ENCODE data around the gene CNTRL. TPM values are rescaled to one million over a fixed set of nuclear protein-coding genes. Genes with fewer than 3 reads are reported as not detected.

The CNTRL gene
- total and polyA plus RNA-seq, 7 donors = 2.5 to 14.6 (median 11.9) TPM

DNA sequence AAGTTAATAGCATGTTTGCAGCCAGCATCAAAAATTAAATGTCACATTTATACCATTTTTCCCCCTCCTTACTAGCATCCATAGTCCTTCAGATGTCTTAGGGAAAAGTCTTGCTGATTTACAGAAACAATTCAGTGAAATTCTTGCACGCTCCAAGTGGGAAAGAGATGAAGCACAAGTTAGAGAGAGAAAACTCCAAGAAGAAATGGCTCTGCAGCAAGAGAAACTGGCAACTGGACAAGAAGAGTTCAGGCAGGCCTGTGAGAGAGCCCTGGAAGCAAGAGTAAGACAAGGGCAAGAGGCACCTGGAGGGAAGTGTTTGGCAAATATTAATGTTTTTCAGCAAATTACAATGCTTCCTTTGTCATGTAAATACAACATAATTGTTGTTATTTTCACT is 66.6 kb downstream of the CNTRL start:
- TF ChIP-seq, protein P1, sequence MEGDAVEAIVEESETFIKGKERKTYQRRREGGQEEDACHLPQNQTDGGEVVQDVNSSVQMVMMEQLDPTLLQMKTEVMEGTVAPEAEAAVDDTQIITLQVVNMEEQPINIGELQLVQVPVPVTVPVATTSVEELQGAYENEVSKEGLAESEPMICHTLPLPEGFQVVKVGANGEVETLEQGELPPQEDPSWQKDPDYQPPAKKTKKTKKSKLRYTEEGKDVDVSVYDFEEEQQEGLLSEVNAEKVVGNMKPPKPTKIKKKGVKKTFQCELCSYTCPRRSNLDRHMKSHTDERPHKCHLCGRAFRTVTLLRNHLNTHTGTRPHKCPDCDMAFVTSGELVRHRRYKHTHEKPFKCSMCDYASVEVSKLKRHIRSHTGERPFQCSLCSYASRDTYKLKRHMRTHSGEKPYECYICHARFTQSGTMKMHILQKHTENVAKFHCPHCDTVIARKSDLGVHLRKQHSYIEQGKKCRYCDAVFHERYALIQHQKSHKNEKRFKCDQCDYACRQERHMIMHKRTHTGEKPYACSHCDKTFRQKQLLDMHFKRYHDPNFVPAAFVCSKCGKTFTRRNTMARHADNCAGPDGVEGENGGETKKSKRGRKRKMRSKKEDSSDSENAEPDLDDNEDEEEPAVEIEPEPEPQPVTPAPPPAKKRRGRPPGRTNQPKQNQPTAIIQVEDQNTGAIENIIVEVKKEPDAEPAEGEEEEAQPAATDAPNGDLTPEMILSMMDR (IDR thresholded peaks at IDR 0.05) = no peak
- TF ChIP-seq EP300 (IDR thresholded peaks at IDR 0.05) (no peak), POLR2AphosphoS5 (IDR thresholded peaks at IDR 0.05) (no peak), POLR2A (IDR thresholded peaks at IDR 0.05) (no peak)

GRCh38 chr9:121141706-121142105 is 67.0 kb downstream of the CNTRL start:
- H3K4me3 ChIP-seq = no peak overlapping the region
- no peak overlapping the region for H3K27ac ChIP-seq
- no peaks in the 10 kb centered on the region for H3K9me3 ChIP-seq
- H3K27me3 ChIP-seq = no peaks in the 10 kb centered on the region
- DNase-seq = no peak
- WGBS, 2 donors = 88 to 97% methylated on average over 1 of the region's 1 CpG
- intact Hi-C loops (cut with DNase I) = no loop called here
- H3K4me1 ChIP-seq = no peaks in the 10 kb centered on the region
- TF ChIP-seq, protein P1 (IDR thresholded peaks at IDR 0.05) = no peak
- no peak for TF ChIP-seq POLR2AphosphoS5 (IDR thresholded peaks at IDR 0.05)
- no peak for TF ChIP-seq EP300 (IDR thresholded peaks at IDR 0.05)
- no peak for TF ChIP-seq POLR2A (IDR thresholded peaks at IDR 0.05)
- H3K36me3 ChIP-seq = peaks cover 0 to 92% (median 27%) of the 10 kb centered on the region in 4 donors

More for the DNA sequence above, 66.6 kb downstream of the CNTRL start:
- Histone ChIP-seq H3K9me3 (no peaks in the 10 kb centered on the region), H3K27ac (no peak overlapping the region), H3K36me3 (peaks cover 0 to 92% (median 25%) of the 10 kb centered on the region in 4 donors), H3K4me1 (no peaks in the 10 kb centered on the region), H3K27me3 (no peaks in the 10 kb centered on the region), H3K4me3 (no peak overlapping the region)
- 94 to 98% methylated on average over 1 of the region's 1 CpG for WGBS, 2 donors
- DNase-seq = no peak
- intact Hi-C loops (cut with DNase I) = no loop called here

DNA sequence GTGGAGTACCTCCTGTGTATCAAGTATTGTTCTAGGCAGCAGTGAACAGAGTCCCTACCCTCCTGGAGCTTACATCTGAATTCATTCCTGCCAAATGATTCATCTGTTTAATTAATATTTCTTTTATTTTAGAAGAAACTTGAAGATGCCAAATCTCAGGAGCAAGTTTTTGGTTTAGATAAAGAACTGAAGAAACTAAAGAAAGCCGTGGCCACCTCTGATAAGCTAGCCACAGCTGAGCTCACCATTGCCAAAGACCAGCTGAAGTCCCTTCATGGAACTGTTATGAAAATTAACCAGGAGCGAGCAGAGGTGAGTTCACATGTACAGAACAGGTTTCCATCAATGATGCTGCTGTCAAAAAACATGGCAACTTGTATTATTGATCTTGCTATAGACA is 69.0 kb downstream of the CNTRL start:
- Histone ChIP-seq H3K27ac (no peak overlapping the region), H3K4me3 (no peak overlapping the region), H3K27me3 (no peaks in the 10 kb centered on the region), H3K4me1 (no peaks in the 10 kb centered on the region), H3K9me3 (no peaks in the 10 kb centered on the region), H3K36me3 (peaks cover 13 to 98% (median 35%) of the 10 kb centered on the region in 4 donors)
- no peak for DNase-seq
- intact Hi-C loops (cut with DNase I) = no loop called here
- TF ChIP-seq POLR2A (IDR thresholded peaks at IDR 0.05) (no peak), EP300 (IDR thresholded peaks at IDR 0.05) (no peak), POLR2AphosphoS5 (IDR thresholded peaks at IDR 0.05) (no peak)
- TF ChIP-seq, protein P1 (IDR thresholded peaks at IDR 0.05) = no peak
- WGBS, 2 donors = 96 to 97% methylated on average over 2 of the region's 2 CpGs

DNA sequence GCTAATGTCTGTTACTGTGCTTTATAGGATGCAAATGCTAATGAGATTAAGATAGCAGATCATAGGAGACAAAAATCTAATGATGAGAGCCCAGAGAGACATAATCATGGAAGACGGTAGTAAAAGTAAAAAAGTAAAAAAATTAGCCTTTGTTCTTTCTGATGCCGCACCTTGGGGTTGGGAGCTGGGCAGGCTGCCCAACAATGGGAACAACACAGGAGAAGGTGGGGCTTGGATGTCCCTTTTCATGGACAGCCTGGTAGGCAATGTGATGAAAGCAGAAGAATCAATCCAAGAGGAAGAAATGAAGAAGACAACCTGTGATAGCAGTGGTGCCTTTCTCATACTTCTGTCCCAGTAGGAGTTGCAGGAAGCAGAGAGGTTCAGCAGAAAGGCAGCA is 69.7 kb downstream of the CNTRL start:
- H3K9me3 ChIP-seq = no peaks in the 10 kb centered on the region
- no peaks in the 10 kb centered on the region for H3K4me1 ChIP-seq
- H3K4me3 ChIP-seq = no peak overlapping the region
- 30 to 72% methylated on average over 2 of the region's 2 CpGs for WGBS, 2 donors
- no peak for DNase-seq
- TF ChIP-seq POLR2A (IDR thresholded peaks at IDR 0.05) = no peak
- TF ChIP-seq POLR2AphosphoS5 (IDR thresholded peaks at IDR 0.05) = no peak
- TF ChIP-seq, protein P1 (IDR thresholded peaks at IDR 0.05) = no peak
- no peak for TF ChIP-seq EP300 (IDR thresholded peaks at IDR 0.05)
- intact Hi-C loops (cut with DNase I) = no loop called here
- no peak overlapping the region for H3K27ac ChIP-seq
- H3K36me3 ChIP-seq = peaks cover 16 to 98% (median 39%) of the 10 kb centered on the region in 4 donors
- H3K27me3 ChIP-seq = no peaks in the 10 kb centered on the region

- TF ChIP-seq POLR2AphosphoS5 (IDR thresholded peaks at IDR 0.05) (no peak), POLR2A (IDR thresholded peaks at IDR 0.05) (no peak), EP300 (IDR thresholded peaks at IDR 0.05) (no peak)
- TF ChIP-seq, protein P1 (IDR thresholded peaks at IDR 0.05) = no peak
- intact Hi-C loops (cut with DNase I) = no loop called here
- Histone ChIP-seq H3K4me3 (no peak overlapping the region), H3K36me3 (peaks cover 5 to 74% (median 36%) of the 10 kb centered on the region in 4 donors), H3K27ac (no peak overlapping the region), H3K9me3 (no peaks in the 10 kb centered on the region), H3K27me3 (no peaks in the 10 kb centered on the region), H3K4me1 (no peaks in the 10 kb centered on the region)
- WGBS, 2 donors = 51 to 71% methylated on average over 2 of the region's 2 CpGs
- DNase-seq = no peak
Observed at GRCh38 chr9:121150188-121150587, 75.4 kb downstream of the CNTRL start.
